Measurements from ENCODE around the gene ADAM33. TPM values are rescaled to one million over a fixed set of nuclear protein-coding genes. Genes with fewer than 3 reads are reported as not detected.
A peak's percentile ranks its signal among the peaks of the same experiment; 100 is the strongest.

Gene ADAM33
- total RNA-seq, 1 donor from 2014 or later = 7.0 TPM

DNA sequence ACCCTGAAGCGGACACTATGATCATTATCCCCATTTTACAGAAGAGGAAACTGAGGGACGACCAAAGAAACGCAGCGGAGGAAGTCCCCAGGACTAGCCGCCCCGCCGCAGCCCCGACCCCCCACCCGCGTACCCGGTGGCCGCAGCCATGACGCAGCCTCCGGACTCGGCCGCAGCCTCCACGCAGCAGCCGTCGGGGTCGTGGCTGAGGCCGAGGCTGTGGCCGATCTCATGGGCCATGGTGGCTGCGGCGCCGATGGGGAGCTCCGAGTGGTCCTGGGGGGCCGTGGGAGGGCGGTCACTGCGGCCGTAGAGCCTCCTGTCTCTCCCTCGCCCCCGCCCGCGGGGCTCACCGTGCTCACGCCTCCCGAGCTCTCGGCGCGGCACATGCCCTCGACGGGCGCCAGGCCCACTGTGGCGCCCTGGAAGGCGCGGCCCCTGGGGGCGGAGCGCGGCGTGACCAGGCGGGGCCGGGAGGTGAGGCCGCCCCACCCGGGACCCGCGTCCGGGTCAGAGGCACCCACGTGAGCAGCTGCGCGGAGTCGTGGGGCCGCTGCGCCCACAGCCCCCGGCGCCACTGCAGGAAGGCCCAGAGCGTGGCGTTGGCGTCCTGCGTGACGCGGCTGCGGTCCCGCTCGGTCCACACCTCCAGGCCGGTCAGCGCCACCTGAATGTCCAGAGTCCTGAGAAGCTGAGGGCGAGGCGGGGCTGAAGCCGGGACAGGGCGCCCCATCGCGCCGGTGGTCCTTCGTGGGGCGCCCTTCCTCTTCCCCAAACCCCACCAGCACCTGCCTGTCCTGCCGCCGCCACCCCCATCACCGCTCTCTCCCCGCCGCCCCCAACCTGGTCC is 8.4 kb downstream of the ADAM33 start:
- no peak overlapping the region for H3K27ac Mint-ChIP-seq
- H3K36me3 Mint-ChIP-seq = no peaks in the 10 kb centered on the region
- no peak for DNase-seq (ENCODE audit: low spot score)
- Histone ChIP-seq H3K27me3 (peaks cover 33% of the 10 kb centered on the region), H2AFZ (replicated peaks) (no peak overlapping the region), H3K4me1 (no peaks in the 10 kb centered on the region), H3K9me3 (ENCODE audit: low read depth) (no peaks in the 10 kb centered on the region), H3K9ac (no peak overlapping the region), H3K27ac (no peak overlapping the region), H3K79me2 (ENCODE audit: low read depth) (no peaks in the 10 kb centered on the region), H3K4me2 (no peak overlapping the region), H3F3A (ENCODE audit: low read depth) (no peaks in the 10 kb centered on the region), H3K4me3 (no peak overlapping the region), H3K36me3 (no peaks in the 10 kb centered on the region), H4K20me1 (ENCODE audit: low read depth) (no peaks in the 10 kb centered on the region)
- TF ChIP-seq EZH2 (IDR thresholded peaks at IDR 0.05) = no peak
- no peak for TF ChIP-seq EZH2phosphoT487 (IDR thresholded peaks at IDR 0.05)
- TF ChIP-seq, protein P1, sequence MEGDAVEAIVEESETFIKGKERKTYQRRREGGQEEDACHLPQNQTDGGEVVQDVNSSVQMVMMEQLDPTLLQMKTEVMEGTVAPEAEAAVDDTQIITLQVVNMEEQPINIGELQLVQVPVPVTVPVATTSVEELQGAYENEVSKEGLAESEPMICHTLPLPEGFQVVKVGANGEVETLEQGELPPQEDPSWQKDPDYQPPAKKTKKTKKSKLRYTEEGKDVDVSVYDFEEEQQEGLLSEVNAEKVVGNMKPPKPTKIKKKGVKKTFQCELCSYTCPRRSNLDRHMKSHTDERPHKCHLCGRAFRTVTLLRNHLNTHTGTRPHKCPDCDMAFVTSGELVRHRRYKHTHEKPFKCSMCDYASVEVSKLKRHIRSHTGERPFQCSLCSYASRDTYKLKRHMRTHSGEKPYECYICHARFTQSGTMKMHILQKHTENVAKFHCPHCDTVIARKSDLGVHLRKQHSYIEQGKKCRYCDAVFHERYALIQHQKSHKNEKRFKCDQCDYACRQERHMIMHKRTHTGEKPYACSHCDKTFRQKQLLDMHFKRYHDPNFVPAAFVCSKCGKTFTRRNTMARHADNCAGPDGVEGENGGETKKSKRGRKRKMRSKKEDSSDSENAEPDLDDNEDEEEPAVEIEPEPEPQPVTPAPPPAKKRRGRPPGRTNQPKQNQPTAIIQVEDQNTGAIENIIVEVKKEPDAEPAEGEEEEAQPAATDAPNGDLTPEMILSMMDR (IDR thresholded peaks at IDR 0.05) = no peak
- H3K27me3 Mint-ChIP-seq (ENCODE audit: insufficient read depth, low read depth) = peaks cover 18% of the 10 kb centered on the region
- no peak overlapping the region for H3K4me3 Mint-ChIP-seq
- peaks cover 15% of the 10 kb centered on the region for H3K4me1 Mint-ChIP-seq
- no peaks in the 10 kb centered on the region for H3K9me3 Mint-ChIP-seq

DNA sequence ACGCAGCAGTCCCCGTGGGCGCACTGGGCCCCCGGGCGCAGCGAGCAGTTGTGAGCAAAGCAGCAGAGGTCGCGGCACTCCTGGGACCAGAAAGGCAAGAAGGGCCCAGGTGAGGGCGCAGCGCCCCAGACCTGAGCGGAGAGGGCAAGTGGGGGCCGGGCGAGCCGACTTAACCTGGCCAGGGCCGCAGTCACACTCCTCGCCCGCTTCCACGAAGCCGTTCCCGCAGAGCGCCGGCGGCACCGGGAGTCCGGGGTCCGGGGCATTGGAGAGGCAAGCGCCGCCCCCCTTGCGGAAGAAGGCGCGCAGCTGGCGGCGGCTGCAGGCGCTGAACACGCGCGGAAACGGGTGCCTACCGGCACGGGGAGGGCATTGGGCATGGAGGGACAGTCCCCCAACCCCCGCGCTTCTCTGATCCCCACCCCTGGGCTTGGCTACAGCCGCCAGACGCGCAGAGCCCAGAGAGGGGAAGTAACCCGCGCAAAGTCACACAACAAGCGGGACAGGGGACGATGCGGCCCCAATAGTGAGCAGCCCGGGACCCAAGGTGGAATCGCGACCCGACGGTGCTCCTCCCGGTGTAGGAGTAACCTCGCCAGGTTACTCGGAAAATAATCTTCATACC is 9.2 kb downstream of the ADAM33 start:
- Histone ChIP-seq H3K79me2 (ENCODE audit: low read depth) (no peaks in the 10 kb centered on the region), H3K4me1 (no peaks in the 10 kb centered on the region), H3K9ac (no peak overlapping the region), H3K36me3 (no peaks in the 10 kb centered on the region), H3K4me3 (peak overlapping the region; percentile 41), H2AFZ (replicated peaks) (peak overlapping the region; percentile 24), H3K27ac (no peak overlapping the region), H3K27me3 (peaks cover 33% of the 10 kb centered on the region), H4K20me1 (ENCODE audit: low read depth) (no peaks in the 10 kb centered on the region), H3K9me3 (ENCODE audit: low read depth) (no peaks in the 10 kb centered on the region), H3F3A (ENCODE audit: low read depth) (no peaks in the 10 kb centered on the region), H3K4me2 (peak overlapping the region; percentile 75)
- H3K36me3 Mint-ChIP-seq = no peaks in the 10 kb centered on the region
- DNase-seq (ENCODE audit: low spot score) = peak; percentile 47
- H3K27ac Mint-ChIP-seq = no peak overlapping the region
- H3K9me3 Mint-ChIP-seq = no peaks in the 10 kb centered on the region
- peaks cover 16% of the 10 kb centered on the region for H3K27me3 Mint-ChIP-seq (ENCODE audit: insufficient read depth, low read depth)
- no peak overlapping the region for H3K4me3 Mint-ChIP-seq
- H3K4me1 Mint-ChIP-seq = peaks cover 11% of the 10 kb centered on the region
- TF ChIP-seq, protein P1 (IDR thresholded peaks at IDR 0.05) = no peak
- TF ChIP-seq EZH2phosphoT487 (IDR thresholded peaks at IDR 0.05) (peak; percentile 59), EZH2 (IDR thresholded peaks at IDR 0.05) (peak; percentile 72)

DNA sequence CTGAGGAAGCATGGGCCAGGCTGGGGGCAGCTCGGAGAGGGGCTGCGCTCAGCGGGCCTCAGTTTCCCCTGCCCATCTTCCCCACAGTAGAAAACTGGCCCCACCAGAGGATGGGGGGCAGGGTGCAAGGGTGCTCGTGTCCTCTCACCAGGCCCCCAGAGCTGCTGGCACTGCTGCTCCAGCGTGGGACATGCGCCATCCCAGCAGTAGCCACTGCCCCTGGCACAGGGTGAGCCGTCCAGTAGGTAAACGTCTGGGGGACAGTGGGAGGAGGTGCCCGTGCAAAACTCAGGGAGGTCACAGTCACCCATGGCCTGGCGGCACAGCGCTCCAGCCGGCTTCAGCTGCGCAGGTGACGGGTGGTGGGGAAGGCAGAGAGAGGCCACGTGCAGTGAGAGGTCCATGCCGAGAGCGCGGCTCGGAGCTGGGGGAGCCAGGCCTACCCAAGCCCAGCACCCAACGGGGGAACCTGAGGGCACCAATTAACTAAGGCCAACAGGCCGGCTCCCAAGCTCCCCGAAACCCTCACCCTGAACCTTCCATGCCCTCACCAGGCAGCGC is 9.7 kb downstream of the ADAM33 start:
- Mint-ChIP-seq H3K27me3 (ENCODE audit: insufficient read depth, low read depth) (peaks cover 15% of the 10 kb centered on the region), H3K4me3 (no peak overlapping the region), H3K27ac (no peak overlapping the region), H3K4me1 (peaks cover 13% of the 10 kb centered on the region), H3K9me3 (no peaks in the 10 kb centered on the region), H3K36me3 (no peaks in the 10 kb centered on the region)
- Histone ChIP-seq H4K20me1 (ENCODE audit: low read depth) (no peaks in the 10 kb centered on the region), H3K4me1 (no peaks in the 10 kb centered on the region), H2AFZ (replicated peaks) (peak overlapping the region; percentile 24), H3K27ac (no peak overlapping the region), H3K9me3 (ENCODE audit: low read depth) (no peaks in the 10 kb centered on the region), H3K9ac (no peak overlapping the region), H3K79me2 (ENCODE audit: low read depth) (no peaks in the 10 kb centered on the region), H3K4me3 (peak overlapping the region; percentile 41), H3F3A (ENCODE audit: low read depth) (no peaks in the 10 kb centered on the region), H3K36me3 (no peaks in the 10 kb centered on the region), H3K27me3 (peaks cover 33% of the 10 kb centered on the region), H3K4me2 (peak overlapping the region; percentile 75)
- no peak for DNase-seq (ENCODE audit: low spot score)
- TF ChIP-seq, protein P1 (IDR thresholded peaks at IDR 0.05) = no peak
- no peak for TF ChIP-seq EZH2 (IDR thresholded peaks at IDR 0.05)
- no peak for TF ChIP-seq EZH2phosphoT487 (IDR thresholded peaks at IDR 0.05)
